ENCODE measurements around the gene G6PC3. TPM values are rescaled to one million over a fixed set of nuclear protein-coding genes. Genes with fewer than 3 reads are reported as not detected.

Gene G6PC3
- total RNA-seq, 1 donor from 2014 or later: 33.3 TPM

GRCh38 chr17:44122816-44123355 lies 52.4 kb downstream of the G6PC3 start:
- Mint-ChIP-seq H3K27me3 (peaks cover 2% of the 10 kb centered on the region), H3K27ac (peak overlapping the region; percentile 91), H3K36me3 (ENCODE audit: low read depth) (no peaks in the 10 kb centered on the region), H3K9me3 (no peaks in the 10 kb centered on the region), H3K4me3 (peak overlapping the region; percentile 95), H3K4me1 (peaks cover 25% of the 10 kb centered on the region)
- intact Hi-C loops (cut with micrococcal nuclease): loop anchor here (1.0 kb wide), 2 partner anchors 53 to 63 kb away; partner anchors contain the start of genes G6PC3 and TMUB2
- DNase-seq: no peak

GRCh38 chr17:44123356-44124117 lies 53.0 kb downstream of the G6PC3 start, which contains the start of gene HDAC5:
TSS of gene HDAC5 (minus strand) at chr17:44123641. CDS start at chr17:44117515, 6,126 bp downstream.
- peak; percentile 99 for DNase-seq
- Mint-ChIP-seq H3K4me1 (peaks cover 24% of the 10 kb centered on the region), H3K9me3 (no peaks in the 10 kb centered on the region), H3K27ac (peak within 1 kb of the TSS; percentile 97), H3K27me3 (peaks cover 2% of the 10 kb centered on the region), H3K36me3 (ENCODE audit: low read depth) (no peaks in the 10 kb centered on the region), H3K4me3 (peak within 1 kb of the TSS; percentile 95)
- intact Hi-C loops (cut with micrococcal nuclease): loop anchor here (1.0 kb wide), 3 partner anchors 18 to 63 kb away; partner anchors contain the start of genes G6PC3, HROB and TMUB2

- Mint-ChIP-seq H3K9me3 (no peaks in the 10 kb centered on the region), H3K4me3 (peak overlapping the region; percentile 95), H3K27ac (peak overlapping the region; percentile 97), H3K36me3 (ENCODE audit: low read depth) (no peaks in the 10 kb centered on the region), H3K27me3 (peaks cover 2% of the 10 kb centered on the region), H3K4me1 (peaks cover 20% of the 10 kb centered on the region)
- no peak for DNase-seq
- intact Hi-C loops (cut with micrococcal nuclease): loop anchor here (1.0 kb wide), 1 partner anchor 17 kb away; the partner anchor contains the start of gene HROB
These were observed 53.5 kb downstream of the G6PC3 start for GRCh38 chr17:44124118-44124438.

Other genes with a start within 250 kb of the G6PC3 start
- gene MPP3, start 237.6 kb upstream of the G6PC3 start, total RNA-seq: 0.63 TPM in 1 of 2 replicates, not detected in the other
- not detected in 2 replicates for gene CD300LG, start 223.6 kb upstream of the G6PC3 start, total RNA-seq
- 0.83 and 1.3 TPM in 2 replicates for gene MPP2, start 163.2 kb upstream of the G6PC3 start, total RNA-seq
- gene PPY, start 128.3 kb upstream of the G6PC3 start, total RNA-seq: not detected in 2 replicates
- 0.26 TPM in 1 of 2 replicates, not detected in the other for gene PYY, start 116.8 kb upstream of the G6PC3 start, total RNA-seq
- 0.59 and 0.91 TPM in 2 replicates for gene NAGS, start 66.1 kb upstream of the G6PC3 start, total RNA-seq
- 27.5 and 32.8 TPM in 2 replicates for gene TMEM101, start 55.8 kb upstream of the G6PC3 start, total RNA-seq
- gene LSM12, start 4.1 kb upstream of the G6PC3 start, total RNA-seq: 101 and 107 TPM in 2 replicates
- 16.1 and 17.7 TPM in 2 replicates for gene HDAC5, start 52.9 kb downstream of the G6PC3 start, total RNA-seq
- gene HROB, start 71.2 kb downstream of the G6PC3 start, total RNA-seq: 23.8 and 24.5 TPM in 2 replicates
- gene ASB16, start 100.0 kb downstream of the G6PC3 start, total RNA-seq: 0.09 and 0.78 TPM in 2 replicates
- gene TMUB2, start 116.2 kb downstream of the G6PC3 start, total RNA-seq: 16.1 and 19.0 TPM in 2 replicates
- gene ATXN7L3, start 129.1 kb downstream of the G6PC3 start, total RNA-seq: 105 and 118 TPM in 2 replicates
- gene UBTF, start 148.9 kb downstream of the G6PC3 start, total RNA-seq: 193 and 195 TPM in 2 replicates
- gene SLC4A1, start 197.4 kb downstream of the G6PC3 start, total RNA-seq: not detected in 2 replicates
- 0.42 TPM in 1 of 2 replicates, not detected in the other for gene RUNDC3A, start 237.9 kb downstream of the G6PC3 start, total RNA-seq